Measurements from ENCODE around the gene NFIB. TPM values are rescaled to one million over a fixed set of nuclear protein-coding genes. Genes with fewer than 3 reads are reported as not detected.

Gene NFIB
- total RNA-seq, 1 donor from 2014 or later, result 0.30 TPM

GRCh38 chr9:14170973-14171596, 142.9 kb downstream of the NFIB start:
- Histone ChIP-seq H3K9me3 (ENCODE audit: low read depth) (no peaks in the 10 kb centered on the region), H3K27me3 (no peaks in the 10 kb centered on the region), H3K4me2 (no peak overlapping the region), H3K36me3 (no peaks in the 10 kb centered on the region), H3K4me3 (no peak overlapping the region), H3K27ac (no peak overlapping the region), H3F3A (ENCODE audit: low read depth) (no peaks in the 10 kb centered on the region), H4K20me1 (ENCODE audit: low read depth) (no peaks in the 10 kb centered on the region), H3K79me2 (ENCODE audit: low read depth) (no peaks in the 10 kb centered on the region), H3K4me1 (no peaks in the 10 kb centered on the region), H2AFZ (replicated peaks) (no peak overlapping the region), H3K9ac (no peak overlapping the region)
- Mint-ChIP-seq H3K27me3 (ENCODE audit: insufficient read depth, low read depth) (peaks cover 2% of the 10 kb centered on the region), H3K4me3 (no peak overlapping the region), H3K27ac (no peak overlapping the region), H3K4me1 (no peaks in the 10 kb centered on the region), H3K36me3 (peaks cover 5% of the 10 kb centered on the region), H3K9me3 (no peaks in the 10 kb centered on the region)
- DNase-seq (ENCODE audit: low spot score), result no peak
- TF ChIP-seq EZH2phosphoT487 (IDR thresholded peaks at IDR 0.05) (no peak), EZH2 (IDR thresholded peaks at IDR 0.05) (no peak)
- TF ChIP-seq, protein P1, sequence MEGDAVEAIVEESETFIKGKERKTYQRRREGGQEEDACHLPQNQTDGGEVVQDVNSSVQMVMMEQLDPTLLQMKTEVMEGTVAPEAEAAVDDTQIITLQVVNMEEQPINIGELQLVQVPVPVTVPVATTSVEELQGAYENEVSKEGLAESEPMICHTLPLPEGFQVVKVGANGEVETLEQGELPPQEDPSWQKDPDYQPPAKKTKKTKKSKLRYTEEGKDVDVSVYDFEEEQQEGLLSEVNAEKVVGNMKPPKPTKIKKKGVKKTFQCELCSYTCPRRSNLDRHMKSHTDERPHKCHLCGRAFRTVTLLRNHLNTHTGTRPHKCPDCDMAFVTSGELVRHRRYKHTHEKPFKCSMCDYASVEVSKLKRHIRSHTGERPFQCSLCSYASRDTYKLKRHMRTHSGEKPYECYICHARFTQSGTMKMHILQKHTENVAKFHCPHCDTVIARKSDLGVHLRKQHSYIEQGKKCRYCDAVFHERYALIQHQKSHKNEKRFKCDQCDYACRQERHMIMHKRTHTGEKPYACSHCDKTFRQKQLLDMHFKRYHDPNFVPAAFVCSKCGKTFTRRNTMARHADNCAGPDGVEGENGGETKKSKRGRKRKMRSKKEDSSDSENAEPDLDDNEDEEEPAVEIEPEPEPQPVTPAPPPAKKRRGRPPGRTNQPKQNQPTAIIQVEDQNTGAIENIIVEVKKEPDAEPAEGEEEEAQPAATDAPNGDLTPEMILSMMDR (IDR thresholded peaks at IDR 0.05), result no peak

DNA sequence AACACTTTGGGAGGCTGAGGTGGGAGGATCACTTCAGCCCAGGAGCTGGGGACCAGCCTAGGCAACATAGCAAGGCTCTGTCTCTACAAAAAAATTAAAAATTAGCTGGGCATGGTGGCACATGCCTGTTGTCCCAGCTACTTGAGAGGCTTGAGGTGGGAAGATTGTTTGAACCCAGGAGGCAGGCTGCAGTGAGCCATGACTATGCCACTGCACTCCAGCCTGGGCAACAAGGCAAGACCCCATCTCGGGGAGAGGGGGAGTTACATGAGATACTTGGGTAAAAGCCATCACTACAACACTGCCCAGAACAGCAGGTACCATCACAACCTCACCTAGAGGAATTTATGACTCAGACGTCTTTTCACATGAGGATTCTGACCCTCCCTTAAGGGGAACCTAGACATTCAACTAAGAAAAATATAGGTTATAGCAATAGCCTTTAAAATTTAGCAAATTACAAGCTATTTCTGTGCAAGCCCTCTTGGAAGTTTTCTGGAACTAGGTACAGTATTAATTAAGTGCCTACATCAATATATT, 143.5 kb downstream of the NFIB start:
- TF ChIP-seq, protein P1 (IDR thresholded peaks at IDR 0.05), result no peak
- TF ChIP-seq EZH2 (IDR thresholded peaks at IDR 0.05) (no peak), EZH2phosphoT487 (IDR thresholded peaks at IDR 0.05) (no peak)
- peaks cover 2% of the 10 kb centered on the region for H3K27me3 Mint-ChIP-seq (ENCODE audit: insufficient read depth, low read depth)
- Histone ChIP-seq H3K27ac (no peak overlapping the region), H3K9me3 (ENCODE audit: low read depth) (no peaks in the 10 kb centered on the region), H2AFZ (replicated peaks) (no peak overlapping the region), H4K20me1 (ENCODE audit: low read depth) (no peaks in the 10 kb centered on the region), H3K9ac (no peak overlapping the region), H3K79me2 (ENCODE audit: low read depth) (no peaks in the 10 kb centered on the region), H3K27me3 (no peaks in the 10 kb centered on the region), H3F3A (ENCODE audit: low read depth) (no peaks in the 10 kb centered on the region), H3K36me3 (no peaks in the 10 kb centered on the region), H3K4me3 (no peak overlapping the region), H3K4me1 (no peaks in the 10 kb centered on the region), H3K4me2 (no peak overlapping the region)
- no peaks in the 10 kb centered on the region for H3K9me3 Mint-ChIP-seq
- H3K4me3 Mint-ChIP-seq, result no peak overlapping the region
- no peak for DNase-seq (ENCODE audit: low spot score)
- no peaks in the 10 kb centered on the region for H3K4me1 Mint-ChIP-seq
- no peak overlapping the region for H3K27ac Mint-ChIP-seq
- peaks cover under 1% of the 10 kb centered on the region for H3K36me3 Mint-ChIP-seq

DNA sequence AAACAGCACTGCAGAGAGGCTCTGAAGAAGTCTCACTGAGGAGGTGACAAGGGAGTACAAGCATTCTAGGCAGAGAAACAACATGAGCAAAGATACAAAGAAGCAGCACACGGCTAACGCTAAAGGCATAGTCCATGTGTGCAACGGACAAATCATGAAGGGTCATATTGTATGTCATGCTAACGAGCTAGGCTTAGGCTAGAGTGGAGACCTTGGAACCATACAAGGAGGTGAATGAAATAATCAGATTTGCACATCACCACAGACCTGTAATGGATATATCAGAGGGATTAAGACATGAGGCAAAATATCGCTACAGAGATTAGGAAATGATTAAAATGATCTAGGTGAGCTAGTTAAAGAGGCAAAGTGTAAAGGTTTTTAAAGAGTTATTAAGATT, 145.6 kb downstream of the NFIB start:
- Histone ChIP-seq H3K9me3 (ENCODE audit: low read depth) (no peaks in the 10 kb centered on the region), H3K36me3 (no peaks in the 10 kb centered on the region), H3K27ac (no peak overlapping the region), H3K79me2 (ENCODE audit: low read depth) (no peaks in the 10 kb centered on the region), H3K27me3 (no peaks in the 10 kb centered on the region), H3K9ac (no peak overlapping the region), H3K4me3 (no peak overlapping the region), H3K4me2 (no peak overlapping the region), H2AFZ (replicated peaks) (no peak overlapping the region), H3F3A (ENCODE audit: low read depth) (no peaks in the 10 kb centered on the region), H4K20me1 (ENCODE audit: low read depth) (no peaks in the 10 kb centered on the region), H3K4me1 (no peaks in the 10 kb centered on the region)
- peaks cover 2% of the 10 kb centered on the region for H3K27me3 Mint-ChIP-seq (ENCODE audit: insufficient read depth, low read depth)
- H3K27ac Mint-ChIP-seq, result no peak overlapping the region
- H3K4me1 Mint-ChIP-seq, result no peaks in the 10 kb centered on the region
- H3K4me3 Mint-ChIP-seq, result no peak overlapping the region
- no peak for DNase-seq (ENCODE audit: low spot score)
- TF ChIP-seq EZH2phosphoT487 (IDR thresholded peaks at IDR 0.05) (no peak), EZH2 (IDR thresholded peaks at IDR 0.05) (no peak)
- TF ChIP-seq, protein P1 (IDR thresholded peaks at IDR 0.05), result no peak
- no peaks in the 10 kb centered on the region for H3K36me3 Mint-ChIP-seq
- H3K9me3 Mint-ChIP-seq, result no peaks in the 10 kb centered on the region
